ENCODE measurements around the gene CTIF.

The CTIF gene

DNA sequence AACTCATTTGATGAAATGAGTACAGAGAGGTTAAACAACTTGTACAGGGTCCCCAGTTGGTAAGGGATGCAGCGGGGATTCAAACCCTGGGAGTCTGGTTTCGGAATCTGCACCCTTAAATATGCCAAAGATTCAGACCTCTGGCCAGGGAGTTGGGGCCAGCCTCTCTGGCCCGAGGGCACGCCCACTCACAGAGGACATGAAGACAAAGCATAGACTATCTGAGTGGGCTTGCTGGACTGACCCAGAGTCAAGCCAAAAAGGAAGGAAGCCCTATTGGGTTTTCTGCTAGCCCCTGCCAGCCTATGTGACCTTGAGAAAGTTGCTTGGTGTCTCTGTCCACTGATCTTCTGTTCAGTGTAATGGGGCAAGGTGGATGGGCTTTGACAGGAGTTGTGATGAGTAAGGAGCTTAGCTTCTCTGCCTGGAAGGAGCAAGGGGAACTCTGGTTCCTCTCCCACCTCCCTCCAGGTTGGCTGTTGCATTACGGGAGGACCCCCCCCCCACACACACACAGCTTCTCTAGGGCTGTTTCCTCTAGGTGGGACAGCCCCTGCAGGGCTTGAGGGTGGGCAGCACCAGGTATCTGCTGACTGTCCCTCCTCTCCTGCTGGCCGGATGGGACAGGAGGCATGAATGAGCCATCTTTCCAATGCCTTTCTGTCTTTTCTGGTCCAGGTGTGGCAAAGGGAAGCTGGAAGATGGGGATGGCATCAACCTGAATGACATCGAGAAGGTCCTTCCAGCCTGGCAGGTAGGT lies 131.3 kb downstream of the CTIF start:
- no peak for DNase-seq

- DNase-seq = no peak
Observed at GRCh38 chr18:48670751-48671560, 132.1 kb downstream of the CTIF start.

GRCh38 chr18:48671561-48671945 lies 132.7 kb downstream of the CTIF start:
- no peak for DNase-seq

- no peak for DNase-seq
Observed at GRCh38 chr18:48672671-48673340, 134.0 kb downstream of the CTIF start.

DNA sequence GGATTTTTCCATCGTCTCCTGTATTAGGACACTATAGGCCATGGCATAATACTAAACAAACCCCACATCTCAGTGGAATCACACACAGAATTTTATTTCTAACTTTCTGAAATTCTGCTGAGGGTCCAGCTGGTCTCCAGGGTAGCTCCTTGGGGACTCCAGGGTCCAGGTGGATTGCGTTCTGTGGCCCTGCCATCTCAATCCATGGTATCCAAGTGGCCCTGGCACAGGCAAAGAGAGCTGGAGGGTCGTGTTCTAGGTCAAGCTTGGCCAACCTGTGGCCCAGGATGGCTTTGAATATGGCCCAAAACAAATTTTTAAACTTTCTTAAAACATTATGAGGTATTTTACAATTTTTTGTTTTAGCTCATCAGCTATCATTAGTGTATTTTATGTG lies 134.6 kb downstream of the CTIF start:
- no peak for DNase-seq

DNA sequence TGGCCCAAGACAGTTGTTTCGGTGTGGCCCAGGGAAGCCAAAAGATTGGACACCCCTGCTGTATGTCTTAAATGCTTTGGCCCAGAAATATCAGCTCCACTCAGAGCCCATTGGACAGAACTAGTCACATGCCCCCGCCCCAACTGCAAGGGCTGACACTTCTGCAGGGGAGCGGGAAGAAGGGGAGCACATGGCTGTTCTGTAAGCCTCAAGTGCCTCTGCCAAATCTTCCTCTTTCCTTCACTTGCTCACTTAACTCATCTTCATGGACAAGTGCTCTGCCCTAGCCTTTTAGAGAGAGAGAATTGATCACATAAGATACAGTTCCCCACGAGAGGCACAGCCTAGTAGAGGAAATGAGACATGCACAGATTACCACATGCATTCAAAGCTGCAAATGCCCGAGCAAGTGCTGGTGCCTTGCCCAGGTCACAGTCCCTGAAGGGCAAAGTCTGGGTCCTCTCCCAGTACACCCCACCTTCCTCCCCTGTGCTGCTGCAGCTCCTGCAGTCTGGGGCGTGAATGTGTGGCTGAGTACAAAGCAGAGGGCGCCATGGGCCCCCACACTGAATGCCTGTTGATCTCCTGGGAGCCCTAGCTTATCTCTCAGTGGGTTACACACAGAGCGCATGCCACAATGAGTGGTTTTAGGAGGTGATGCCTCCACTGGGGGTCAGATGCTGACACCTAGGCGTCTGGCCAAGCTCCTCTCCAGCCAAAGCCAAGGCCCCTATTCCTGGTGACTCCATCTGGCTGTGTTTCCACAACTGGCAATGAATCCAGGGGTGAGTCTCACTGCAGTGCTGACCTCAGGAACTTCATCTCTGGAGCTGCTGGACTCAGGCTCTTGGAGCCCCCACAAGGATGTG lies 135.3 kb downstream of the CTIF start:
- no peak for DNase-seq

- DNase-seq = no peak
Observed at GRCh38 chr18:48674758-48675351, 136.0 kb downstream of the CTIF start.

GRCh38 chr18:48675352-48675761 lies 136.5 kb downstream of the CTIF start:
- DNase-seq = no peak

DNA sequence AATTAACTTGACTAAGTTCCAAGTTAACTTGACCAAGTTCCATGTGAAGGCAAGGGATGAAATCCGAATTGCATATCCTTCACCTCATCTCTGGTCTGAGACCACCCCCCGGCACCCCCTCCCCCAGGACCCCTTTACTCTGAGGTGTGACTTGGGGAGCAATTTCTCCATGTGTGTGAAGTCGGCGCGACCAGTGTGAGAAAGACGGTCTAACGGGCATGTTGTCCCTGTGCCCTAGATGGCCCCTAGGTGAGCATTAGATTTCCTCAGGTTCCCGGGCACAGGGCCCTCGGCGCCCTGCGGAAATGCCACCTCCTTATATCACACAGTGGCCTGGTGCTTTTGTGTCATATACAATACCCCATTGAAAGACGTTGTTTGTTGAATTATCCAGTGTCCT lies 137.1 kb downstream of the CTIF start:
- DNase-seq = no peak

GRCh38 chr18:48676346-48676745 lies 137.5 kb downstream of the CTIF start:
- no peak for DNase-seq

DNA sequence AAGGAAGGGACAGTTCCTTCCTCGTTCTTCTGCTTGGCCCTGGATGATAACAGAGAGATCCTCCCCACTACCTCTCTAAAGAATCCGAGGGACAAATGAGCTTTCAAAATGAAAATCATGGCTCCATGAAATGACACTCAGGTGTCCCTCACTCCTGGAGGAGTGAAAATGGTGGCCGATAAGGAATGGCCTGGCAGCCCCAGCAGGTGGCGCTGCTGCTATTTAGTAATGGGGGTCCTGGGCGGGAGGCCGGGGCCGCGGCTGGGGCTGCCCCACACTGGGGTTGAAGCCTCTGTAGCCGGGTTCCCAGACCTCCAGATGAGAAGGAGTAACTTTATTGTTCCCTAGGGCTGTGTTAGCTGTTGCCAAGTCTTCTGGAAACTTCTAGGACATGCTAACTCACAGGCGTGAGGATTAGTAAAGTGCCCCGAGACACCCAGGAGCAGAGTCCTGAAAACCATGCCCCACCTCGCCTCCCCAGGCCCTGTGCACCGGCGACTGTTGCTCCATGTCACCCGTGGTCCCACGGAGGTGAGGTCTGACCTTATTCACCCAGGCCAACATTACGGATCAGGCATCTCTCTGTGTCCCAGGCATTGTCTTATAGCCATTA lies 138.0 kb downstream of the CTIF start:
- no peak for DNase-seq

- no peak for DNase-seq
Observed at GRCh38 chr18:48678237-48679115, 139.6 kb downstream of the CTIF start.

DNA sequence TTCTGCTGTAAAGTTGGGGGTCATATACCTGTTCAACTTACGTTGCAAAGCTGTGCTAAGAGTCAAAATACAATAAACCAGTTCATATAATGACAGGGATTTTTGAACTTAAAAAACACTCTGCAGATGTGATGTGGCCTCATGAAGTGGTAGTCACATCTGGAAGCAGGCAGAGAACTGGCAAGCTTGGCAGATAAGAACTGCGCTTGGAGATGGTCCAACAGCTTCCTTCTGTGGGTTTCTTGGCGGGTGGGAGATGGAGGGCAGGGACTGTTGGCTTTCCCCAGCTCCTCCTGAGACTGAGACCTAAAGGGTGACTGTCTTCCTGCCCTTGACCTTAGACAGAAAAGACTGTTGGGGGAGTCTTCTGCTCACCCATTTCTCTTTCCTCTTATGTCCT lies 140.4 kb downstream of the CTIF start:
- DNase-seq = no peak

DNA sequence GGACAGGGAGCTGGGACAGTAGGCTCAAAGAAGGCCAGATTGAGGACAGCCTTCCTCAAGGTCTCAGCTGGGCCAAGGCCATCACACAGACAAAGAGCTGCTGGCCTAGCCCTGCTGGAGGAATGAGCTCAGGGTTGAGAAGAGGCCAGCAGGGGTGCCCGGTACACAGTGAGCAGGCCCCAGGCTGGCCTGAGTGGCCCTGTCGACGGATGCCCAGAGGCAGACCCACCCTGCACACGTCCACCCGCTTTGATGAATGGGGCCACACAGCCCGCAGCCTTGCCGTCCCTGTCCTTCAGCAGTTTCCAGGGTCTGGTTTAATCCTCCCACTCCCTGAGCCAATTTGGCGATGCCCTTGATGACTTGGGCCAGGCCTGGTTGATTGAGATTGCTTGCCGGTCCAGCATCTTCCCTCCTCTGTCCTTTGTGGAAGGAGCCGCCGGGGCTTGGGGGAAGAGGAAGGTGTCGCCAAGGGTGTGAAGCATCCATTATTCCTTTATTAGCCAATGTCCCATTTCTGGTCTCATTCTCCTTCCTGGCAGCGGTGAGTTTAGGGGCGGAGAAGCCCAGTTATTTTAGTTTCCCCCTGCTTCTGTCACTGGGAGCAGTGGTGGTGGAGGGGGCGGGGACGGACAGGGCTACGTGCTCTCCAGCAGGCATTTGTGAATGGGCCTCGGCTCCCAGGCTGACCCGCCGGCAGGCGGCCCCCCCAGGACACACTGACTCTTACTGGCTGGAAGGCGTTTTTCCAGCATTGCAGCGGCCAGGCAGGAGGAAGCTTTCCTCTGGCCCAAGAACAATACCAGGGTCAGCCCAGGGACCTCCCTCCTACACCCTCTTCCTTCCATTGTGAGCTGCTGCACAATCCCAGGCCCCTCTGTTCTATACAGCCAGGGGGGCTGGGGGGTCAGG lies 141.8 kb downstream of the CTIF start:
- no peak for DNase-seq

GRCh38 chr18:48682768-48683167 lies 143.9 kb downstream of the CTIF start:
- DNase-seq = no peak

DNA sequence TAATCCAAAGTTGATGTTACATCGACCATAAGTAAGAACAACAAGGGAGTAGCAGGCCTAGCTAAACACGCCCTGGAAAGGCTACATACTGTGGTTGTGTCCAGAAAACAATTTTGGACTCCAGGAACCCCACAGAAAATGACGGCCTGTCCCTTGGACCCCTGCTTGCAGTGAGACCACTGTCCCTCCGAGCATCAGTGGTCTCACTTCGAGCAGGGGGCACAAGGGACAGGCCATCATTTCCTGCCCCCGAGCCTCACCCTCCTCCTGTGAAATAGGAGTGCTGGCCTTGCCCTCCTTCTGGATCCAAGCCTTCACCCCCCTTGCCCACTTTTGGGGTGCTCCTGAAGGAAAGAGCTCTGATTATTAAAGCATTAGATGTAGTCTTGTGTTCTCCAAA lies 144.4 kb downstream of the CTIF start:
- no peak for DNase-seq

- DNase-seq = no peak
Observed at GRCh38 chr18:48683661-48684060, 144.8 kb downstream of the CTIF start.

DNA sequence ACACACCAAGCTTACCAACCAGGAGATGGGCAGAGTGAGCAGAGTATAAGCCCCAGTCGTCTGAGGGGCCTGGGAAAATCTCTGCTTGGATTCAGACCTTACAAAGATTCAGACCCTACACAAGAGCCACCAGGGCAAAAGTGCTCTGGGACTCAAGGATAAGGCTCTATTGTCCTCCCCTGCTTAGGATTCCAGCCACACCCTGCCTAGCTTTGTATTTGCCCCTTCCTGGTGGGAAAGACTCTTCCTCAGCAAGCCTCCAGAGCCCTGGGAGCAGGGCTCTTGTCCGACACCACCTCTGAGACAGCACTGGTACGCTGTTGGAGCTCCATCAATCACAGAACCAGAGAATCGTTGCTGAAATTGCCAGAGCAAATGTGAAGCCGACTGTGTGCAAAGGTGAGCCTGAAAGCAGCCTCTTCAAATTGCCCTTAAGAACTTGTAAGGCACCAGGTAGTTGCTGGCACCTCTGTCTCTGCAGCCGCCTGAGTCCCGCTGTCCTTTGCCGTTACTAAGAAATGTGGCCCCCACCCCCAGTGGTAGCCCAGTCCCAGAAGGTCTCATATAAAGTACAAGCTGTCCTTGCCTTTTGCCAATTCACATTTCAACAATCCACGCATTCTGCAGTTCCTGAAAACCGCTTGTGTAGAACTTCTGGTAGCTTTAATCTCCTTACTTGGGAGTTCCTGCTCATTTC lies 148.7 kb downstream of the CTIF start:
- DNase-seq = no peak

DNA sequence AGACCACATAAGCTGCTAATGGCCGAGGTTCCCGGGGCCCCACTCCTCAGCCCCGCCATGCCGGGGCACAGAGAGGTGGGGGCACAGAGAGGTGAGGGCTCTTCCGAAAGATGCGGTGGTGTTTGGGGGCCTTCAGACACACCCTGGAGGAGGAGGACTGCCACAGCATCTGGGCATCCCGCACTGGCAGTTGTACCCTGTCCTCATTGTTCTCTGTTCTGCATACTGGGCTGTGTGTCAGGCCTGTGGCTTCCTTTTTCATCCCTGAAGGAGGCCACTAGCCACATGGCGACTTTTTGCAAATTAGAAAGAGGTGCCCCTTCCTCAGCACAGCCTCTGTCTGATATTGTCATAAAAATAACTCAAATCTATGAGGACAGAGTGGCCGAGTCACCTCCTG lies 150.1 kb downstream of the CTIF start:
- DNase-seq = no peak

All from cortex of kidney (tissue), 1 donor.